ENCODE measurements around the gene GPR183. TPM values are rescaled to one million over a fixed set of nuclear protein-coding genes. Genes with fewer than 3 reads are reported as not detected.

GPR183 gene
- total and polyA plus RNA-seq, 2 of the 8 experiments (the other 6 are each of a cell fraction or from before 2014, with no cell fraction given), result not detected

- CTCF ChIA-PET (ENCODE audit: partially characterized antibody), result interaction anchor here (0.6 to 1.3 kb wide), 7 partner anchors 47 to 699 kb away, joined by 3 to 5 read pairs (median 3); no protein-coding TSS in a partner anchor
- H4K5ac ChIP-seq (ENCODE audit: insufficient read length, low read depth, low read length), result no peak overlapping the region
- H3K23me2 ChIP-seq (ENCODE audit: low read depth, low read length), result no peaks in the 10 kb centered on the region
- H2BK120ac ChIP-seq (replicated peaks; ENCODE audit: low read depth, low read length), result no peak overlapping the region
- POLR2A ChIA-PET (ENCODE audit: partially characterized antibody), result no interaction called here
- H3K27ac ChIP-seq (ENCODE audit: low read depth, low read length), result no peak overlapping the region
- H2AK5ac ChIP-seq (ENCODE audit: low read depth, low read length), result no peak overlapping the region
- H3K79me1 ChIP-seq (ENCODE audit: low read depth, low read length), result no peaks in the 10 kb centered on the region; the same call in 1 of the 2 replicates
- no peaks in the 10 kb centered on the region for H3K9me3 ChIP-seq (ENCODE audit: insufficient read depth in 2 of 2, low read depth in 1 of 2, low read length in 1 of 2)
- no peak overlapping the region for H3K23ac ChIP-seq (ENCODE audit: insufficient read length)
- FAIRE-seq (no peak), DNase-seq (ENCODE audit: low read depth in 1 of 2, low spot score in 2 of 2) (no peak)
- no peak overlapping the region for H4K91ac ChIP-seq (replicated peaks; ENCODE audit: insufficient read length, low read length)
- no peak overlapping the region for H3K18ac ChIP-seq (ENCODE audit: extremely low read depth, low read length)
- peaks cover 0 to 7% (median 0%) of the 10 kb centered on the region in 4 experiments; a peak in 2 of 8 replicates for H3K36me3 ChIP-seq (ENCODE audit: control insufficient read depth in 2 of 4, insufficient read depth in 4 of 4, low read length in 3 of 4)
- no peak overlapping the region for H2BK15ac ChIP-seq (ENCODE audit: low read length)
- no peak overlapping the region for H3K4me3 ChIP-seq (ENCODE audit: extremely low read depth in 1 of 4, insufficient read depth in 2 of 4, low read depth in 3 of 4, low read length in 4 of 4)
- no peak overlapping the region for H2BK12ac ChIP-seq (ENCODE audit: low read depth, low read length)
- no peak overlapping the region for H3K9ac ChIP-seq (replicated peaks in 1 of 4; ENCODE audit: extremely low read depth in 1 of 4, low read depth in 3 of 4, low read length in 3 of 4)
- H3K79me2 ChIP-seq (ENCODE audit: control insufficient read depth in 1 of 2, insufficient read depth in 2 of 2, low read length in 2 of 2), result no peaks in the 10 kb centered on the region
- H2BK20ac ChIP-seq (ENCODE audit: low read length), result no peak overlapping the region
- no peak overlapping the region for H3K14ac ChIP-seq (ENCODE audit: insufficient read length)
- peaks cover 4 to 5% of the 10 kb centered on the region in 2 experiments for H4K20me1 ChIP-seq (replicated peaks in 1 of 2; ENCODE audit: control insufficient read depth in 1 of 2, insufficient read depth in 2 of 2, low read length in 2 of 2)
- H2AFZ ChIP-seq (ENCODE audit: low read length), result no peak overlapping the region
- H2BK5ac ChIP-seq (ENCODE audit: low read depth, low read length), result no peak overlapping the region
- peaks cover 0 to 3% (median 0%) of the 10 kb centered on the region in 4 experiments; a peak in 1 of 7 replicates for H3K4me1 ChIP-seq (replicated peaks in 1 of 4; ENCODE audit: control insufficient read depth in 3 of 4, insufficient read depth in 4 of 4, low read length in 3 of 4)
- H3K4ac ChIP-seq (replicated peaks; ENCODE audit: insufficient read length, low read depth, low read length), result no peak overlapping the region
- no peaks in the 10 kb centered on the region for H3K27me3 ChIP-seq (replicated peaks in 1 of 4; ENCODE audit: control insufficient read depth in 3 of 4, extremely low read depth in 1 of 4, insufficient read depth in 3 of 4, low read length in 3 of 4)
- no peak overlapping the region for H3K4me2 ChIP-seq (ENCODE audit: insufficient read depth in 1 of 2, low read depth in 2 of 2, low read length in 2 of 2)
- 85 to 100% methylated on average over 3 to 10 of the region's 10 CpGs for WGBS, 2 experiments (ENCODE audit: extremely low coverage in 1 of 2, insufficient coverage in 1 of 2, insufficient read length in 1 of 2, insufficient replicate concordance in 2 of 2, low coverage in 1 of 2, low lambda C conversion rate in 2 of 2, missing lambda C conversion rate in 1 of 2)
- no peak overlapping the region for H3K56ac ChIP-seq (replicated peaks; ENCODE audit: insufficient read length, low read depth, low read length)
- H4K8ac ChIP-seq (ENCODE audit: extremely low read depth, insufficient read depth, low read length), result no peak overlapping the region
- TF ChIP-seq SAP30 (IDR thresholded peaks at IDR 0.05; ENCODE audit: insufficient read depth, insufficient replicate concordance, low read length) (no peak), POLR2AphosphoS5 (IDR thresholded peaks at IDR 0.05; ENCODE audit: low read depth, low read length) (no peak), SUZ12 (IDR thresholded peaks at IDR 0.05; ENCODE audit: low read length) (no peak), GTF2F1 (IDR thresholded peaks at IDR 0.05; ENCODE audit: borderline replicate concordance, low read depth, low read length) (no peak), SIX5 (IDR thresholded peaks at IDR 0.05; ENCODE audit: low read depth, low read length) (no peak), KDM4A (IDR thresholded peaks at IDR 0.05; ENCODE audit: low read depth, low read length, severe bottlenecking) (no peak), ASH2L (IDR thresholded peaks at IDR 0.05; ENCODE audit: low read length) (no peak), SP2 (IDR thresholded peaks at IDR 0.05; ENCODE audit: low read length) (no peak), POU5F1 (IDR thresholded peaks at IDR 0.05; ENCODE audit: low read depth, low read length) (no peak), HDAC6 (IDR thresholded peaks at IDR 0.05; ENCODE audit: low read depth, low read length) (no peak), SRF (IDR thresholded peaks at IDR 0.05; ENCODE audit: low read depth, low read length) (no peak), KDM1A (IDR thresholded peaks at IDR 0.05; ENCODE audit: borderline replicate concordance, low read length) (no peak)
- TF ChIP-seq, protein P1, sequence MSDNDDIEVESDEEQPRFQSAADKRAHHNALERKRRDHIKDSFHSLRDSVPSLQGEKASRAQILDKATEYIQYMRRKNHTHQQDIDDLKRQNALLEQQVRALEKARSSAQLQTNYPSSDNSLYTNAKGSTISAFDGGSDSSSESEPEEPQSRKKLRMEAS (IDR thresholded peaks at IDR 0.05), result no peak
Measured at GRCh38 chr13:99314640-99315176, 7.5 kb upstream of the GPR183 start.
